ENCODE results near the gene IRF7.

IRF7 gene

GRCh38 chr11:615504-616319 is at the start of gene IRF7:
IRF7 (minus strand) TSS chr11:615950; CDS start chr11:615364, 586 bp downstream.
- H3K4me3 ChIP-seq (ENCODE audit: low read depth, low read length): peak within 1 kb of the TSS; percentile 77
- ChIA-PET POLR2A (no interaction called here), CTCF (no interaction called here)
- TF ChIP-seq CTCF (IDR thresholded peaks at IDR 0.05; ENCODE audit: insufficient read depth, low read length, missing control alignments): no peak
- peak; percentile 37 for DNase-seq (ENCODE audit: low read depth, low spot score)

- CTCF ChIA-PET: interaction anchor here (0.9 to 2.2 kb wide), 5 partner anchors 10 to 58 kb away, joined by 3 to 7 read pairs (median 3); no protein-coding TSS in a partner anchor
- no peak for TF ChIP-seq CTCF (IDR thresholded peaks at IDR 0.05; ENCODE audit: insufficient read depth, low read length, missing control alignments)
- POLR2A ChIA-PET: no interaction called here
- no peak for DNase-seq (ENCODE audit: low read depth, low spot score)
- no peak overlapping the region for H3K4me3 ChIP-seq (ENCODE audit: low read depth, low read length)
Measured at GRCh38 chr11:665062-665703, 49.4 kb upstream of the IRF7 start.

GRCh38 chr11:662689-663274 is 47.0 kb upstream of the IRF7 start:
- no peak overlapping the region for H3K4me3 ChIP-seq (ENCODE audit: low read depth, low read length)
- POLR2A ChIA-PET: no interaction called here
- no peak for DNase-seq (ENCODE audit: low read depth, low spot score)
- CTCF ChIA-PET: interaction anchor here (0.6 to 2.9 kb wide), 11 partner anchors 10 to 91 kb away, joined by 3 to 22 read pairs (median 3); partner anchors contain the start of genes DEAF1 and TMEM80
- TF ChIP-seq CTCF (IDR thresholded peaks at IDR 0.05; ENCODE audit: insufficient read depth, low read length, missing control alignments): peak; percentile 86

GRCh38 chr11:660681-661444 is 45.1 kb upstream of the IRF7 start:
- ChIA-PET CTCF (interaction anchor here (0.7 to 2.9 kb wide), 5 partner anchors 10 to 138 kb away, joined by 3 to 22 read pairs (median 4); no protein-coding TSS in a partner anchor), POLR2A (no interaction called here)
- H3K4me3 ChIP-seq (ENCODE audit: low read depth, low read length): no peak overlapping the region
- DNase-seq (ENCODE audit: low read depth, low spot score): no peak
- no peak for TF ChIP-seq CTCF (IDR thresholded peaks at IDR 0.05; ENCODE audit: insufficient read depth, low read length, missing control alignments)

GRCh38 chr11:660281-660680 is 44.5 kb upstream of the IRF7 start:
- ChIA-PET POLR2A (no interaction called here), CTCF (interaction anchor here (1.7 to 2.9 kb wide), 2 partner anchors 63 to 69 kb away, joined by 4 to 22 read pairs; no protein-coding TSS in a partner anchor)
- no peak overlapping the region for H3K4me3 ChIP-seq (ENCODE audit: low read depth, low read length)
- no peak for TF ChIP-seq CTCF (IDR thresholded peaks at IDR 0.05; ENCODE audit: insufficient read depth, low read length, missing control alignments)
- no peak for DNase-seq (ENCODE audit: low read depth, low spot score)
